Amniotic epithelial cell (primary cell): ENCODE data around the gene EPN2.
"Not testable (repeated sequence)": the region's sequence is repeated elsewhere in the genome, so short reads cannot be mapped to it uniquely, and the experiment has no call there.

Experiments
- DNase-seq: peaks from one replicate; pipeline ENCODE4 v3.0.0-alpha.2; 2010; ENCODE audit warnings: low read depth

Gene EPN2

DNA sequence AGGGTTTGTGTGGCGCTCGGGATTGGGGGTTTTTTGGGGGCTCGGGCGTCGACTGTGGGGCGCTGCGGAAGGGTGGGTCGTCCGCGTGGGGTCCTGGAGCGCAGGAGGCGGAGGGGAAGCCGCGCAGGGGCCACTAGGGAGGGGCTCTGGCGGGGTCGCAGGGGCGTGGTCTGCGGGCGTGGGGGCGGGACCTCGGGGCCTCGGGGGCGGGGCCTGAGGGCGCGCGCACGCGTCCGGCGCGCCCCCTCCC, at the start of gene EPN2:
Gene EPN2, plus strand, starts transcription at position 228 of the 250 bp plus-strand sequence. CDS start 45,754 bp downstream, outside the sequence.
- DNase-seq, result peak; percentile 30

DNA sequence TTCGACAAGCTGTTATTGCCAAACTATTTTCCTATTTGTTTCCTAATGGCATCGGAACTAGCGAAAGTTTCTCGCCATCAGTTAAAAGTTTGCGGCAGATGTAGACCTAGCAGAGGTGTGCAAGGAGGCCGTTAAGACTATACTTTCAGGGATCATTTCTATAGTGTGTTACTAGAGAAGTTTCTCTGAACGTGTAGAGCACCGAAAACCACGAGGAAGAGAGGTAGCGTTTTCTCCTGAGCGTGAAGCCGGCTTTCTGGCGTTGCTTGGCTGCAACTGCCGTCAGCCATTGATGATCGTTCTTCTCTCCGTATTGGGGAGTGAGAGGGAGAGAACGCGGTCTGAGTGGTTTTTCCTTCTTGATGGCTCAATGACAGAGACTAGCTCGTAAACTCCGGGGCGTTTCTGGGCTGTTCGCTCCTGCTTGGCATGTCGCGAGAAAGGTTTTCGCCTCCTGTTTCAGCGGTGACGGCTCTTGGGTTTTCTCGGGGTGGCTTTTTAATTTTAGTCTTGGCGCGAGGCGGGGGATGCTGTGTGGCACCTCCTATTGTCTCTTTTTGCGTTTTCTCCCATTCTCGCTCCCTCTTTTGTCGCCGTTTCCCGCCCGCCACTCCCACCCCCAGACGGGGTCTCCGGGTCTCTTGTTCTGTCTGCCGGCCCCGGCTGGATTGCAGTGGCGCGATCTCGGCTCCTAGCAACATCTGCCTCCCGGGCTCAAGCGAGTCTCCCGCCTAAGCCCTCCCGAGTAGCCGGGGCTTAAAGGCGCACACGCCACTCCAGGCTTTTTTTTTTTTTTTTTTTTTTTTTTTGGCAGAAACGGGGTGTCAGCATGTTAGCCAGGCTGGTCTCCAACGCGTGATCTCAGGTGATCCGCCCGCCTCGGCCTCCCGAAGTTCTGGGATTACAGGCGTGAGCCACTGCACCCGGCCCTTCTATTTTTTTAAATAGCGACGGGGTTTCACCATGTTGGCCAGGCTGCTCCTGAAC, 49.0 kb upstream of the EPN2 start:
- not testable (repeated sequence) for DNase-seq

DNA sequence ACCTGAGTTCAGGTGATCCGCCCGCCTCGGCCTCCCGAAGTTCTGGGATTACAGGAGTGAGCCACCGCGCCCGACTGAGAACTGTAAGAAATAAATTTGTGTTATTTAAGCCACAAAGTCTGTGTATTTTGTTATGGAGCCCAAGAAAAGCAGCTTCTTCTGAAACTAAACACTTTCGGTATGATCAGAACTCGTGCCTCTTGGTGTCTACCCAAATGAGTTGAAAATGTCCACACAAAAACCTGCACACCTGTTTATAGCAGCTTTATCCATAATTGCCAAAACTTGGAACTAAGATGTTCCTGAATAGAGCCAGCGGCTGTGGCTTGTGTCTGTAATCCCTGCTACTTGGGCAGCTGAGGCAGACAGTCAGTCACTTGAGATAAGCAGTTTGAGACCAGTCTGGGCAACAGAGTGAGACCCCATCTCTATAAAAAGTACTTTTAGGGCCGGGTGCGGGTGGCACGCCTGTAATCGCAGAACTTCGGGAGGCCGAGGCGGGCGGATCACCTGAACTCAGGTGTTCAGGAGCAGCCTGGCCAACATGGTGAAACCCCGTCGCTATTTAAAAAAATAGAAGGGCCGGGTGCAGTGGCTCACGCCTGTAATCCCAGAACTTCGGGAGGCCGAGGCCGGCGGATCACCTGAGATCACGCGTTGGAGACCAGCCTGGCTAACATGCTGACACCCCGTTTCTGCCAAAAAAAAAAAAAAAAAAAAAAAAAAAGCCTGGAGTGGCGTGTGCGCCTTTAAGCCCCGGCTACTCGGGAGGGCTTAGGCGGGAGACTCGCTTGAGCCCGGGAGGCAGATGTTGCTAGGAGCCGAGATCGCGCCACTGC, 48.1 kb upstream of the EPN2 start:
- not testable (repeated sequence) for DNase-seq

DNA sequence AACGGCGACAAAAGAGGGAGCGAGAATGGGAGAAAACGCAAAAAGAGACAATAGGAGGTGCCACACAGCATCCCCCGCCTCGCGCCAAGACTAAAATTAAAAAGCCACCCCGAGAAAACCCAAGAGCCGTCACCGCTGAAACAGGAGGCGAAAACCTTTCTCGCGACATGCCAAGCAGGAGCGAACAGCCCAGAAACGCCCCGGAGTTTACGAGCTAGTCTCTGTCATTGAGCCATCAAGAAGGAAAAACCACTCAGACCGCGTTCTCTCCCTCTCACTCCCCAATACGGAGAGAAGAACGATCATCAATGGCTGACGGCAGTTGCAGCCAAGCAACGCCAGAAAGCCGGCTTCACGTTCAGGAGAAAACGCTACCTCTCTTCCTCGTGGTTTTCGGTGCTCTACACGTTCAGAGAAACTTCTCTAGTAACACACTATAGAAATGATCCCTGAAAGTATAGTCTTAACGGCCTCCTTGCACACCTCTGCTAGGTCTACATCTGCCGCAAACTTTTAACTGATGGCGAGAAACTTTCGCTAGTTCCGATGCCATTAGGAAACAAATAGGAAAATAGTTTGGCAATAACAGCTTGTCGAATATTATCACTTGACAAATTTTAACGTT, 47.3 kb upstream of the EPN2 start:
- DNase-seq, result not testable (repeated sequence)

DNA sequence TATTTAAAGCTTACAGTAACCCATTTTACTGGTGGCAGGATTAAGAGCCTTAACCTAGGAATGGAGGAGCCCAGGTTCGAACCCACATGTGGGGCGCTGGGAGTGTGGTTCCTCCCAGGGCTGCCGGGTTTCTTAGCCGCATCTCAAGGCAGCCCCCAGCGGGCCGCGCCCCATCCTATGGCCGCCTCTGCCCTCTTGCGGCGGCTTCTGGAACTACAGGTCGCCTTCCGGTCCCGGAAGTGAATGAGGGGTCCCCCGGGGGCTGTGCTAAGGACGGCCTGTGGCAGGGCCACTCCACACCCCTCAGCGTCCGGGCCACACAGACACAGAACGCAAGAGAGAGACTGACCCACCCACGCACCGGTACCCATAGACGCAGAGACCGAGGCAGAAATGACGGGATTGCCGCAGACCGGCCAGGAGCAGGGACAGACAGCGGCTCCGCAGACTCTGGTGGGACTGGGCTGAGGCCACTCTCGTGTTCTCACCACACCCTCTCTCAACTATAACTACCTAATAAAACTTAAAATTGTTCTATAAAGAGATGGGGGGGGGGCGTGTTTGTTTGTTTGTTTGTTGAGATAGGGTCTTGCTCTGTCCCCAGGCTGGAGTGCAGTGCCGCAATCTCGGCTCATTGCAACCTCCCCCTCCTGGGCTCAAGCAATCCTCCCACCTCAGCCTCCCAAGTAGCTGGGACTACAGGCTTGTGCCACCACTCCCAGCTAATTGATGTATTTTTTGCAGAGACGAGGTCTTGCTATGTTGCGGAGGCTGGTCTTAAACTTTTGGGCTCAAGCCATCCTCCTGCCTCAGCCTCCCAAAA, 40.6 kb upstream of the EPN2 start:
- not testable (repeated sequence) for DNase-seq

DNA sequence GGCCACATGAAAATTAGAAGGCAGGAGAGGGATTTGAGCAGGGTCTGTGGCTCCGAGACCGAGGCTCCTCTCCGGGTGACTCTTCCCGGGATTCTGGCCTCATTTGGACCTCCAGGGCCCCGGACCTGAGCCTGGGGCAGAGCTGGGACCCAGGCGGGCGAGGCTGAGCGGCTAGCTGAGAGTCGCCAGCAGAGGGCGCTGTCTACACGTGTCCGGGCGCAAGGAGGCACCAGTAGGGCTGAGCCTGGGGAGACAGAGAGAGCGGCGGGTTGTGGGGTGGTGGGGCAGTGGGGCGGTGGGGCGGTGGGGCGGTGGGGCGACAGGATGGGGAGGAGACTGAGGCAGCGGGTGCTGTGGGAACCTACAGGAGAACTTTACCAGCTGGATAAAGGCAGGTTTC, 34.7 kb upstream of the EPN2 start:
- not testable (repeated sequence) for DNase-seq

DNA sequence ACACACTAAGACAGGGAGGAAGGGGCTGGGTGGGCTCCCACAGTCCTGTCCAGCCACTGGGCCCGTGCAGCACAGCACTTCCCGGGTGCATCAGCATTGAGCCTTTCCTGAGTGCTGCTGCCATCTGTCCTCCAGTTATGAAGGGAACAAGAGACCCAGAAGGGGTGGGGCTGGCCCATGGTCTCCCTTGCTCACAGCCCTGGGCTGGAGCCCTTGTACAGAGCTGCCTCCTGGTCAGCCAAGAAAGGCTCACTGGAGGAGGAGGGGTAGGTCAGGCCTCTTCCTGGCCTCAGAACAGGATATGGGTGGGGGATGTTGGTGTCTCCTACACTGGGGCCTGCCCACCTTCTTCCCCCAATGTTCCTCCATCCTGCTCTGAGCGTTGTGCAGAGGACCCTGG, 33.7 kb upstream of the EPN2 start:
- not testable (repeated sequence) for DNase-seq

DNA sequence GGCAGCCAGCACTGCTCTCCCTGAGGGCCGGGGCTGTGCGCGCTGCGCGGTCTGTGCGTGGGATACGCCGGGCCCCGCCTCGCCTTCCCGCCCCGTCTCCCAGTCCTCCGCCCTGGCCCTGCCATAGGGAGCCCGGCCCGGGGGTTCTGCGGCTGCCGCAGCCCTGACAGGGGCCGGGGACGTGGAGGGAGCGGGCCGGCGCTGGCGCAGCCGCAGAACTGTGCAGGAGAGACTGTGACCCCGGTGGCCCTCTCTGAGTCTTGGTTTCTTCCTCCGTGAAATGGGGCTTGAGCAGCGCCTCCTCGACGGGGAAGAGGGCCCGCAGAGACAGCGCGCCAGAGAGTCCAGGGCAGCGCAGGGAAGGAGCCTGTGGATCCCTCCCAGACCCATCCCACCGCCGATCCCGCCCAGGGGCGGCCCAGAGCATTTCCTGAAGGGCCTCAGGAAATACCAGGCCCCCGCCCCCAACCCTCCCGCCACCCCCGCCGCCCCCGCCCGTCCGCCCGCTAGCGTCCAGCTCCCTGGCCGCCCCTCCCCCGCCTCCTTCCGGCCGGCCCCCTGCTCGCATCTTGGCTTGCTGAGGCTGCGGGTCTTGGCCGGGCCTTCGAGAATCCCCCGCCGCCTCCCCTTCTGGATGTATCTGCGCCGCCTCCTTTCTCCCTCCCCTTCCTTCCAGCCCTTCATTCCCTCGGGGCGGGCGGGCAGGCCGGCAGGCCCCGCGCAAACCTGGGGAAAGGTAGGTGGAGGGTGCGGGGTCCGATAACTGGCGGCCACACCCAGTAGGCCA, 21.9 kb upstream of the EPN2 start:
- not testable (repeated sequence) for DNase-seq

DNA sequence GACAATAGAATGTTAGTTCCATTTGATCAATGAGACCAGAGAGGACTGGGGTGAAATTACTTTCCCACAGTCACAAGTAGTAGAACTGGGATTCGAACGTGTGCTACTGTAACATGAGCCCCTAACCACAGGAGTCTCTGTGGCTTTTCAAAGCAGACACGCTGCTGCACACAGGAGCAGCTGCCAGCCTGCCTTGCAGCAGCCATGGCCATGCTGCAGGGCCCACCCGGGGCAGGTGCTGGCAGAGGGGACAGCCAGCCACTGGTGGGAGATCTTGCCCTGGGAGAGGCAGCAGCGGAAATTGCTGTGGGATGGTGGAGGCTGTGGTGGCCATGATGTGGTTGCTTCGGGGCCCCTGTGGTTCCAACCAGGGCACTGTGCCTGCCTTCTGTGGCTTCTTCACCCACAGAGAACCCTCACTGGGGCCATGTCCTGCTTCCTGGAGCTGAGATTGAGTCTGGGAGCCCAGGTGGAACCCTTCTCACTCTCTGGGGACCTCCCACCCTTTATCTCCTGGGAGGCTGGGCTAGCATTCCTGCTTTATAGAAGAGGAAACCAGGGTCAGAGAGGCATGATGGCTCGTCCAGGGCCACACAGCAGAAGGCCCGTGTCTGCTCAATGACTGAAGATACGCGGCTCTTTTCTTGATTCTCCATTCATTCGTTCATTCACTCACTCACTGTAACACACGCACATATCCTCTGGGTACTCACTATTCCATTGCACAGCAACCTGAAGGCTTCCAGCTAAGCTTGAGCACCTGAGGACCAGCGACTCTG, 20.8 kb upstream of the EPN2 start:
- not testable (repeated sequence) for DNase-seq

DNA sequence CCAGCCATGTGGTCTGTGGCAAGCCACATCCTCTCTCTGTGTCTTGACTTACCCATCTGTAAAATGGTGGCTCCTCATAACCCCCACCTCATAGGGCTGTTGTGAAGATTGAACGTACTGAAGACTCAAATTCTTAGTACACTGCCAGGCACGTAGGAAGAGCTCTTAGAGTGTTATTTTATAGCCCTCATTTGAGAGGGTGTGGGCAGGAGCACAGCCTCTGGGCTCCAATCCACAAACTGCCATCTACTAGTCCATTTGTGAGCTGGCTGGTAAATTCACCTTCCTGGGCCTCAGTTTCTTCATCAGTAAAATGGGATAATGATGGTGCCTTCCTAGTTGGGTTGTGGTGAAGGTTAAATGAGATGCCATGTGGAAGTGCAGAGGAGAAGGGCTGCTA, 18.3 kb upstream of the EPN2 start:
- DNase-seq, result not testable (repeated sequence)

DNA sequence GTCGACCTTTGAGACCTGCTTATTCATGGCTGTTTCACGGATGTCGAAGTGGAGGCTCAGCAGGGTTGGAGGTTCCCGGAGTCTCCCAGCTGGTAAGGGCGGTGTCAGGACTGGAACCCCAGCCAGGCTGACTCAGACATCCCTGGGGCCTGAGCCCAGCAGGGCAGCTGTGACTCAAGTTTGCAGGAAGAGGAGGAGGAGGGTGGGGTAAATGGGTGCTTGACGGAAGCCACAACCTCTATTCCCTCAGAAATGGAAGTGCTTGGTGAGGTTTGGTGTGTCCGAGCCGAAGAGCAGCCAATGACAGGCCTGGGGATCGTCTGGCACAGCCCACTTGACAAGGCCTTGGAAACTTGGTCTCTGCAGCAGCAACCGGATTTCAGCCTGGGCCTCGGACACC, 17.8 kb upstream of the EPN2 start:
- not testable (repeated sequence) for DNase-seq

DNA sequence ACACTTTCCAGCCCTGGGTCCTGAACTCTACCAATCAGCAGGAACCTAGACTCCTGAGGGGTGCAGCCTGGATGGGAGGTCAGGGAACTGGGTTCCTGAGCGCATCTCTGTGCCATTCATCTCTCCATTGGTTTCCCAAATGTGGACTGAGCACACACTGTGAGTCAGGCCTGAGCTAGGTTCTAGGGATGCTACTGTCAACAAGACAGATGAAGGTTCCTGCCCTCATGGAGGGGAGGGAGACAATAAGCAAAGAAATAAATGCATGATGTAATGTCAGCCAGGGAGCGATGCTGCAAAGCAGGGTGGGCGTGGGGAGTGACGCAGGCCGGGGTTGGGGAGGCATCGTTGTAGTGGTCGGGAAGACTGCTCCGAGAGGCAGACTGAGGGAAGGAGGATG, 17.0 kb upstream of the EPN2 start:
- not testable (repeated sequence) for DNase-seq

DNA sequence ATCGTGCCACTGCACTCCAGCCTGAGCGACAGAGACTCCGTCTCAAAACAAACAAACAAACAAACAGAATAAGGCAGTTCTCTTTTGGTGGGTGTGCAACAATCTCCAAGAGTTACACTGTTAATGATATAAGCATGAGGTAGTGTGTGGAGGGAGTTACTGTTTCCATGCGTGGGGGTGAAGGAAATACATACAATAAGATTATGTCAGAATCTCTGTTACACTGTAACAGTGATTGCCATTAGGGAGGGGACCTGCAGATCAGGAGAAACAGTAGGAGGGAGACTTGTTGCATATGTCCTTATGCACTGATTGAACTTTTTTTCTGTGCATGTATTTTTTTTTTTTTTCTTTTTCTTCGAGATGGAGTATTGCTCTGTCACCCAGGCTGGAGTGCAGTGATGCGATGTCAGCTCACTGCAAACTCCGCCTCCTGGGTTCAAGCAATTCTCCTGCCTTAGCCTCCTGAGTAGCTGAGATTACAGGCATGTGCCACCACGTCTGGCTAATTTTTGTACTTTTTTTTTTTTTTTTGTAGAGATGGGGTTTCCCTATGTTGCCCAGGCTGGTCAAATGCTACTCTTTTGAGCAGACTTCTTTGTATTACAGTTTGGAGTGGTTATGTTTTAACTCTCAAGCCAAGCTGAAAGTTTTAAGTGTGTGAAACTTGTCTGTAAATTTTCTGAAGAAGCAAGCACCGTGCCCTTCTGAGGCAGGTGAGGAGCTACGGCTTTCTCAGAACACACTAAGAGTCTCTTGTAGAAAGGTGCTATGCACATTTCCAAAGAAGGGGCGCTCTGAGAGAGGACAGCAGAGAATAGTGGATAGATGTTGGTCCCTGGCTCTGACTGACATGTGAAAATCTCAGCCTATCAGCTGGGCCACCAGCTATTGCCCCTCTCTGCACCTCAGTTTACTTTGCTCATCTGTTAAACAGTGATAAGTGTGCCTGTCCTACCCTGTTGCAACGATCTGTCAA, 10.3 kb upstream of the EPN2 start:
- DNase-seq, result not testable (repeated sequence)

DNA sequence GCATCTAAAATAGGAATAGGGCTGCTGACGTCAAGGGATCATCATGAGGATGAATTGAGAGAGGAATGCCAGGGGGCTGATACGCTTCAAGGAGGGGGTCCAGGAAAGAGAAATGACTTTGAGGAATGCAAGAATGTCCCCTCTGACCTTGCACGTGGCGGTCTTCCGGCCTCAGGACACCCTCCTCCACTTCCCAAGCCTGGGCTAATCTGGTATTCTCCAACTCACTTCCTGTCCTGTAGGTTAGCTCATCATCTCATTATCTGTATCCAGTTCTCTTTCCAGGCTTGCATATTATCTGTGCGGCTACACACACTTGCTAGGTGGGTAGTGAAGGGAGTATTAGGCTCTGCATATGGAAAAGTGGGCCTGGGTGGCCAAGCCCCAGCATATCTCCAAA, 2.5 kb upstream of the EPN2 start:
- peak; percentile 35 for DNase-seq

DNA sequence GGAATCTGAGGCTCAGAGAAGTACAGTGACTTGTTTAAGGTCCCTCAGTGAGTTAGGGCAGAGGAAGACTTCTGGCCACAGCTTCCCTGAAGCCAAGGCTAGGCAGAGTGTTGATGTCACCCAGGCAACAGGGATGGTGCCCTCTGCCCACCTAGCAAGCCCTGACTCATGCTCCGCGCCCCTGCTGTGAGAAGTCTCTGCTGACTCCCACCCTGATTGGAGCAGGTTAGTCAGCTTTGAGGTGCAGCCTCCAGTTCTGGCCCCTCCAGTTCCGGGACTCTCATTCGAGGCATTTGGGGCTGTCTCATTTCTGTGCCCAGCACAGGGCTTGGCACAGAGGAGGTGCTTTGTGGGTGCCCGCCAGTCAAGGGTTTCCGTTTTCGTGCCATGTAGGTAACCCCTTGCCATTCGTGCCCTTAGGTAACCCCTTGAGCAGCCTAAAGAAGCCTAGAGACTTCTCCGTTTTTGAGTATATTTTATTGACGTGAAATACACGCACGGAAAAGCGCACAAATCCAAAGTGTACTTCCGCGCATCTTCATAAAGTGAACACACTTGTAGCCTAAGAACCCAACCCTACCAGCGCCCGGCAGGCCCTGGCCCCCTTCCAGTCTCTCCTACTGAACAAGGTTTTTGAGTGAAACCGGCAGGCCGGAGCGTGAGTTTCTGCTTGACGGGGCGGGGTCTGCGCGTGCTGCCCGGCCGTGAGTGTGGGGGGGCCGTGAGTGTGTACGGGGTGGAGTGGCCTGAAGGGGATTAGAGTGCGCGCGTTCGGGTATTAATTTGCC, 621 bp upstream of the EPN2 start:
- not testable (repeated sequence) for DNase-seq

DNA sequence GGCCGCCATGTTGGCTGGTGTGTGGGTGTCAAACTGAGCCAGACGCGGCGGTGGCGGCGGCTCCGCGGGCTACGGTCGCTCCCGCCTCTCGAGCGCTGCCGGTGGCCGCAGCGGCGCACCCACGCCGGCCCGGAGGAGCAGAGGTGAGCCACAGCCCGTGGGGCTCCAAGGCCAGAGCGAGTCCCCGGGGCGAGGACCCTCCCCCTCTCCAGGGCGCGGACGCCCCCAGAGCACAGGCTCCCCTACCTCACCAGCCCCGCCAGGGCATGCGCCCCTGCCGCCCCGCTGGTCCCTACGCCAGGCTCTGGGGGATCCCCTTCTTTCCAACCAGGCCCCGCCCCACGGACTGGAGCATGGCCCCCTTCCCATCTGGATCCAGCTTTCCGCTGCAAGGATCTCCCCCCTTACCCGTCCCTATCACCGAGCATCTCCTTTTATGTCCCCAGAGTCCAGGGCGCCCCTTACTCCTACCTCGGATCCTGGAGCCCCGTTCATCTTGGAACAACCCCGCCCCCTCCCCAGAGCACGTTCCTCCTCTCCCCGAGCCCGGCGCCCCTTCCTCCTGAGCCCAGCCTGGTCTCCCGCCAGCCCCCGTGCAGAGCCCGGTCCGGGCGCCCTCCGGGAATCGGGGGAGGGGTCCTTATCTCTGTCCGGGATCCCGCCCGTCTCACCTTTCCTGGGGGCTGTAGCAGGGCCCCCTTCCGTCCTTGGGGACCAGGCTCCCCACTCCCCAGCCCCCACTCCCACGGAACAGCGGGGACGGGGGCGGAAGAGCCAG, 412 bp downstream of the EPN2 start:
- DNase-seq, result no peak

DNA sequence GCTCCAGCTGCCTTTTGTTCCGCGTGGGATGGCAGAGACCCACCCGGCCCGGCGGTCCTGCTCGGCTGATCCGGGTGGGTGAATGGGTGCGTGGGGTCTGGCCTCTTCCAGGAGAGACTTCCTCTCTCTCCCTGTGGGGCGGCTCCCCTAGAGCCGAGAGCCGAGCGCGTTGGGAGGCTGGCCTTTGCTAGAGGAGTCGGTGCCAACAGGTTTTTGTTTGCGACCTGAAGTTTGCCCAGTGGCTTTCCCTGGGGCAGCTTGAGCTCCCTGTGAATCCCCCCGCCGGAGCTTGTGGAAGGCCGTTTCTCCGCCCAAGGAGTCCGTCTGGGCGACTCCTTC, 970 bp downstream of the EPN2 start:
- no peak for DNase-seq
